Vagina (tissue), 2 donors: ENCODE measurements around the gene SPTSSA. TPM values are rescaled to one million over a fixed set of nuclear protein-coding genes. Genes with fewer than 3 reads are reported as not detected.

Experiments used
- DNase-seq, 2 donors: peaks; one replicate each; pipeline ENCODE4 v3.0.0-alpha.2; 2017; ENCODE audit errors: extremely low spot score in 2 of 2
- H3K27ac ChIP-seq: fragments of 200-600 bp; sonication (generic); one replicate; pipeline ENCODE4 v1.5.1; 2019
- H3K27me3 ChIP-seq: fragments of 200-600 bp; sonication (generic); one replicate; pipeline ENCODE4 v1.5.1; 2019
- H3K36me3 ChIP-seq, 2 donors: fragments of 200-600 bp; sonication (generic); one replicate each; pipeline ENCODE4 v1.5.1; 2017 to 2019
- H3K4me1 ChIP-seq: fragments of 200-600 bp; sonication (generic); one replicate; pipeline ENCODE4 v1.5.1; 2019
- H3K4me3 ChIP-seq, 2 donors: fragments of 200-600 bp; sonication (generic); 1 replicate in 1 of 2; 2 replicates in 1 of 2; pipeline ENCODE4 v1.5.1; 2016 to 2019
- H3K9me3 ChIP-seq: fragments of 200-600 bp; sonication (generic); one replicate; pipeline ENCODE4 v1.5.1; 2019
- POLR2A ChIP-seq, 2 donors: fragments of 450-650 bp; IDR thresholded peaks; one replicate each; pipeline ENCODE4 v1.6.1; 2017; ENCODE audit warnings: antibody characterized with exemption in 2 of 2, mild to moderate bottlenecking in 2 of 2, moderate library complexity in 2 of 2
- POLR2AphosphoS5 ChIP-seq, 2 donors: sonication (generic); formaldehyde crosslinking; IDR thresholded peaks; one replicate each; pipeline ENCODE4 v1.9.0; 2017; ENCODE audit warnings: antibody characterized with exemption in 2 of 2, mild to moderate bottlenecking in 2 of 2, low read depth in 1 of 2; ENCODE audit not compliant: insufficient read depth in 1 of 2
- intact Hi-C: fragments of 100-400 bp; cut with DNase I; formaldehyde crosslinking; loops from one replicate; pipeline ENCODE4 v1.15.1; 2023
- total RNA-seq: library from RNA; depleted of rRNA; stranded (reverse); fragments of >200 nt; gene quantifications from one replicate; pipeline ENCODE4 v1.2.3, GENCODE V29; 2016
- TF ChIP-seq, protein P1 (sequence below), 3 experiments: fragments of 450-650 bp in 2 of 3; fragments of 200-600 bp in 1 of 3; sonication (generic) in 1 of 3; IDR thresholded peaks; one replicate each; pipeline ENCODE4 v1.5.1; 2017 to 2019; ENCODE audit warnings: antibody characterized with exemption in 3 of 3, mild to moderate bottlenecking in 2 of 3, moderate library complexity in 2 of 3

SPTSSA gene
- total RNA-seq, 1 donor from 2014 or later = 29.0 TPM

DNA sequence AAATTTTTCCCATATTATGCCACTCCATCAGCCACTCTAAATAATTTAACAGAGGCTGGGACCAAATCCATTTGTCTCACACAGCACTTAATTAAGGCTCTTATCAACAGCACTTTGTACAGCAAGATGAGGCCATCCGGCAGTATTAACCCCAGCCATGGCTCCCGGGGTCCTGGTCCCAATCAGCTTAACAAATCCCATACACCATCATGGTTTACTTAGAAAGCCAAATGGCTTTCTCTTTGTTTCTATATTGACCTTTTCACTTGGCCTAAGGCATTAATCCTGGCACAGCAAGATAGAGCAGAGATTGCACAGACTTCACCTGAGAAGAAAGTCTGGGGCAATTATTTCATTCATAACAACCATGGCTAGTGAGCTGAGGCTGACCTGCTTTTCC, 38.6 kb downstream of the SPTSSA start:
- intact Hi-C loops = no loop called here
- Histone ChIP-seq H3K36me3 (no peaks in the 10 kb centered on the region), H3K9me3 (peaks cover 6% of the 10 kb centered on the region), H3K4me3 (no peak overlapping the region), H3K27me3 (no peaks in the 10 kb centered on the region), H3K4me1 (no peaks in the 10 kb centered on the region), H3K27ac (no peak overlapping the region)
- DNase-seq = no peak
- TF ChIP-seq POLR2A (IDR thresholded peaks at IDR 0.05) (no peak), POLR2AphosphoS5 (IDR thresholded peaks at IDR 0.05; ENCODE audit: insufficient read depth in 1 of 2, low read depth in 1 of 2) (no peak)
- TF ChIP-seq, protein P1, sequence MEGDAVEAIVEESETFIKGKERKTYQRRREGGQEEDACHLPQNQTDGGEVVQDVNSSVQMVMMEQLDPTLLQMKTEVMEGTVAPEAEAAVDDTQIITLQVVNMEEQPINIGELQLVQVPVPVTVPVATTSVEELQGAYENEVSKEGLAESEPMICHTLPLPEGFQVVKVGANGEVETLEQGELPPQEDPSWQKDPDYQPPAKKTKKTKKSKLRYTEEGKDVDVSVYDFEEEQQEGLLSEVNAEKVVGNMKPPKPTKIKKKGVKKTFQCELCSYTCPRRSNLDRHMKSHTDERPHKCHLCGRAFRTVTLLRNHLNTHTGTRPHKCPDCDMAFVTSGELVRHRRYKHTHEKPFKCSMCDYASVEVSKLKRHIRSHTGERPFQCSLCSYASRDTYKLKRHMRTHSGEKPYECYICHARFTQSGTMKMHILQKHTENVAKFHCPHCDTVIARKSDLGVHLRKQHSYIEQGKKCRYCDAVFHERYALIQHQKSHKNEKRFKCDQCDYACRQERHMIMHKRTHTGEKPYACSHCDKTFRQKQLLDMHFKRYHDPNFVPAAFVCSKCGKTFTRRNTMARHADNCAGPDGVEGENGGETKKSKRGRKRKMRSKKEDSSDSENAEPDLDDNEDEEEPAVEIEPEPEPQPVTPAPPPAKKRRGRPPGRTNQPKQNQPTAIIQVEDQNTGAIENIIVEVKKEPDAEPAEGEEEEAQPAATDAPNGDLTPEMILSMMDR (IDR thresholded peaks at IDR 0.05) = no peak

DNA sequence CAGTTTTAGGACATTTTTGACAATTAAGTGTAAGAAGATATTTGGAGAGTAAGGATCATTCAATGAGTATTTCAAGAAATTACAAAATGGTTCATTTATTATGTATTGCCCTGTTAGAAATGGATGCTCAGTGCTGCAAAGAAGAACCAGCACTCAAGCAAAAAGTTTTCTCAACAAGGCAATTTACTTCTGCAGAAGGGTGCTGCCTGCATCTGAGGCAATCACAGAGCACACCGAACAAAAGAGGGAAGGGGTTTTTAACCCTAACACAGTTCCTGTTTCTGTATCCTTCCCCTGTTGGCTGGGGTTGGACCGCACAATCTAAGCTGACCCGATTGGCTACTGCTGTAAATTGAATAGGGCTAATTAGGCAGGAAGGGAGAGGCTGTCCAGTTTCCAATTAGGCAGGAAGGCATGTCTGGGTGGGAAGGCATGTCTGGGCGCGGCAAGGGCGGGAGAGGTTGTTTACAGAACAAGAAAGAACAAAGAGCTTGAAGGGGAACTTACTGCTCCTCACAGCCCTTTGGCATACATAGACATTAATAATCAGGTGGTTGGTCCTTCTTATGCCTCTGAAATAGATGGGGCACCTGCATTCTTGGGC, 41.4 kb downstream of the SPTSSA start:
- DNase-seq = no peak
- Histone ChIP-seq H3K4me3 (no peak overlapping the region), H3K9me3 (peaks cover 6% of the 10 kb centered on the region), H3K4me1 (no peaks in the 10 kb centered on the region), H3K27ac (no peak overlapping the region), H3K36me3 (no peaks in the 10 kb centered on the region), H3K27me3 (no peaks in the 10 kb centered on the region)
- TF ChIP-seq POLR2A (IDR thresholded peaks at IDR 0.05) (no peak), POLR2AphosphoS5 (IDR thresholded peaks at IDR 0.05; ENCODE audit: insufficient read depth in 1 of 2, low read depth in 1 of 2) (no peak)
- TF ChIP-seq, protein P1 (IDR thresholded peaks at IDR 0.05) = no peak
- intact Hi-C loops = no loop called here

DNA sequence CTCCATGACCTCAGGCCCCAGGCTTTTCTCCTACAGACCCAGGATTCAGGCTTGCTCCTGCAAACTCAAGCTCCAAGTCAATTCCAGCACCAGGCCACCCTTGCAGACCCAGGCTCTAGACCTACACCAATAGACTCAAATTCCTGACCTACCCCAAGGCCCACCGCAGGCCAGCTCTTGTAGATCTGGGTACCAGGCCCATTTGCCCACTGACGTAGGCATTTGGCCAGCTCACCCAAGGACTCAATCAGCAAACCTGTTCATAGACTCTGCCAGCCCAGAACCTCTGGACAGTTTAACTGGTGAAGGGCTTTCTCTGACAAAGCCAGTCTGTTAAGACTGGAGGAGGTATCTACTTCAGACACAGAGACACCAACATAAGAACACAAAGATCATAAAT, 52.3 kb downstream of the SPTSSA start:
- intact Hi-C loops = no loop called here
- Histone ChIP-seq H3K27ac (no peak overlapping the region), H3K36me3 (no peaks in the 10 kb centered on the region), H3K4me1 (no peaks in the 10 kb centered on the region), H3K27me3 (no peaks in the 10 kb centered on the region), H3K4me3 (no peak overlapping the region), H3K9me3 (peaks cover 9% of the 10 kb centered on the region)
- no peak for DNase-seq
- TF ChIP-seq, protein P1 (IDR thresholded peaks at IDR 0.05) = no peak
- TF ChIP-seq POLR2AphosphoS5 (IDR thresholded peaks at IDR 0.05; ENCODE audit: insufficient read depth in 1 of 2, low read depth in 1 of 2) = no peak
- TF ChIP-seq POLR2A (IDR thresholded peaks at IDR 0.05) = no peak

DNA sequence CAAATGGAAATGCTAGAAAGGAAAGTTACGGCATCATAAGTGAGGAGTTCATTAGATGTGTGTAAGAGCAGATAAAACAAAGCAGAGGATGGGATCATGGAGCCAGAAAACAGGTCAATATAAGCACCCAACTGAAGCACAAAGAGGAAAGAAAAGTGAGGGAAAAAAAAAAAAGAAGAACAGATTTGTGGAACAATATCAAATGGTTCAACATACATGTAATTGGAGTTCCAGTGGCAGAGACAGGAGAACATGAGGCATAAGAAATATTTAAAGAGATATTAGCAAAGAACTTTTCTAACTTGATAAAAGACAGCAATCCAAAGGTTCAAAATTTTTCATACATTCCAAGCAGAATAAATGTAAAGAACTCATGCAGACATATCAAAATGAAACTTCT, 54.1 kb downstream of the SPTSSA start:
- intact Hi-C loops = no loop called here

DNA sequence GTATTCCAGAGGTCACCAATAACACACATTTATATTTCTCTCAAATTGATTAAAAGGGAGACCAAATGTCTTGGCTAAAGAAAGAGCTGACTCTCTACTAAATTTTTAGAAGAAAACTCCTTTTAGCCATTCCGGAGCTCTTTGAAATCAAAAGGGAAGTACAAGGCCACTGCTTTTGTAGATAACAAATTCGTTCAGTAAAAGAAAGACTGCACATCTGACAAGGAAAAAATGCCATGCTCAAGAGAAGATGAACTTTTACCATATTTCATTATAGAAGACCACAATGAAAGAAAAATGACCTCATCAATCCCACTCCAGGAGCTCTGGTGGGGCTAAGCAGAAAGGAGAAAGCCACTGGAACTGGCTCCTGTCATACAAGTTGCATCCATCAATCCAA, 57.6 kb downstream of the SPTSSA start:
- Histone ChIP-seq H3K4me3 (no peak overlapping the region), H3K36me3 (no peaks in the 10 kb centered on the region), H3K9me3 (no peaks in the 10 kb centered on the region), H3K27ac (no peak overlapping the region), H3K4me1 (no peaks in the 10 kb centered on the region), H3K27me3 (no peaks in the 10 kb centered on the region)
- no peak for TF ChIP-seq POLR2A (IDR thresholded peaks at IDR 0.05)
- intact Hi-C loops = no loop called here
- DNase-seq = no peak

More for the DNA sequence above, 54.1 kb downstream of the SPTSSA start:
- no peaks in the 10 kb centered on the region for H3K4me1 ChIP-seq
- H3K27me3 ChIP-seq = no peaks in the 10 kb centered on the region
- H3K27ac ChIP-seq = no peak overlapping the region
- H3K9me3 ChIP-seq = peaks cover 9% of the 10 kb centered on the region
- TF ChIP-seq, protein P1 (IDR thresholded peaks at IDR 0.05) = no peak
- no peak for TF ChIP-seq POLR2AphosphoS5 (IDR thresholded peaks at IDR 0.05; ENCODE audit: insufficient read depth in 1 of 2, low read depth in 1 of 2)
- TF ChIP-seq POLR2A (IDR thresholded peaks at IDR 0.05) = no peak
- no peak for DNase-seq
- no peaks in the 10 kb centered on the region for H3K36me3 ChIP-seq
- no peak overlapping the region for H3K4me3 ChIP-seq
